Measurements from ENCODE around the gene SLC51B. TPM values are rescaled to one million over a fixed set of nuclear protein-coding genes. Genes with fewer than 3 reads are reported as not detected.
"Not testable (repeated sequence)": the region's sequence is repeated elsewhere in the genome, so short reads cannot be mapped to it uniquely, and the experiment has no call there.

Gene SLC51B
- total RNA-seq, 1 experiment from 2014 or later = not detected

GRCh38 chr15:65083262-65083701 is 38.1 kb downstream of the SLC51B start:
- peak; percentile 29 for DNase-seq (ENCODE audit: low read depth)

DNA sequence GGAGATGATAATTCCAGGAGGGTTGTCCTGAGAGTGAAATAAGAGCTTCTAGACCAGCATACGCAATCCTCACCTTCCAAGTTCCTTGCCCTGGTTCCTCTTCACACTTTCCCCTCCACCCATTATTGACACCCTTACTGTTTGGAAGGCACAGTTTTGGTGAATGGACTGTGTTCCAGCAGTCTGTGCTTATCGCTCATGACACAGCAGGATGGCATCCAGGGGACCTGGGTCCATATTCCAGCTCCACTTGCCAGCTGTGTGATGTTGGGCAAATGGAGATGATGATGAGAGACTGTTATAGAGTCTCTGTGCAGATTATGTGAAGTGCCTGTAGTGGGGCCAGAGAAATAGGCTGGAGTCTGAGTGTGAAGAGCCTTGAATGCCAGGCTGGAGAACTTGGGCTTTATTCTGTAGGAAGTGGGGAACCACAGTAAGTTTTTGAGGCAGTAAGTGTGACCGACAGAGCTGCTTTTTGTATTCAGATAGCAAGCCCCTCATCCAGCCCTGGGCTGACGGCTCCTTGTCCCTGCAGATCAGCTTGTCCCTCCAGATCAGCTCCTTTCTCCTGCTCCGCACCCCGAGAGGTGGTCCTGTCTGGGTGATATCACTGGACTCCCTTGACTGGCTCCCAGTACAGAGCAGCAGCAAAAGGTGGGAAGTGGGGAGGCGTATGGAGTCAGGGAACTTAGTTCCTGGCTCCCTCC is 39.5 kb downstream of the SLC51B start:
- DNase-seq (ENCODE audit: low read depth) = no peak

DNA sequence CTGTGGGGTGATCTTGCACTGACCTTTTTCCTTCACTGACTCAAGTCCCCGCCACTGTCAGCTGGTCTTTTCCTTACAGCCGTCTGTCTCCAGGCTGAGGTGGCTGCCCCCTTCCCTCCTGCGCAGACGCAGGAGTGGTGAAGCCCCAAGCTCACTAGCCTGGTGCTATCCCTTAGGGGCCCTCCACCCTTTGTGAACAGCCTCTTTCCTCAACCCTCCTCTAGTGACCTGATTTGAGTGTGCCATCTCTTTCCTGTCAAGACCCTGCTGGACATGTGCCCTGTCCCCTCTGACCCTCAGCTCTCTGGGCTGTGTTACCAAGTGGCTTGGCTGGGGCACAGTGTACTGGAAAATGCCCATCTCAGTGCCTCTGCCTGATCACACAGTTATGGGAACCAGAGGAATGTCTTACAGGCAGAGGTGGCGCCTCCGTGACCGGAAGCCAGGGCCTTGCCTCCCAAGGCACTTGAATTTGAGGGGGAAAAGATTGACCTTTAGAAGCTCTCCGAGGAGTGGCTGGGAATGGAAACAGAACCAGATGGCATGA is 40.1 kb downstream of the SLC51B start:
- DNase-seq (ENCODE audit: low read depth) = no peak

GRCh38 chr15:65085990-65086679 is 40.9 kb downstream of the SLC51B start:
- DNase-seq (ENCODE audit: low read depth) = peak; percentile 24

DNA sequence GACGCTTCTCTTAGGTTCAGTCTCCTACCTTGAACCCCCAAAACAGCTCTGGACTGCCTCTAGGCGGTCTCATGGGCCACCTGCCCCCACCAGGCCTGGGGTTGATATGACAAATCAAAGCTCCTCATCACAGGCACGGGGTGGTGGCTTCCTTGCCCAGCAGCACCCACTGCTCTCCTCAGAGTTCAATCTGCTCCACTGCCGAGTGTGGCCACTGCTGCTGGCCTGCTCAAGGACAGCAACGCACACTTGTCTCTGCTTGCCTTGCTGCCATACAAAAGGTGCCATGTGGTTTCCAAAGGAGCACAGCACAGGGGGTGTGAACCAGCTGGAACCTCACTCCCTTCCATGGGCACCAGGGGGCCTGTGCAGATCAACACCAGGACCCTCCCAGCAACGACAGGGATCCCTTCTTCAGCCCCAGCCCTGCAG is 41.5 kb downstream of the SLC51B start:
- DNase-seq (ENCODE audit: low read depth) = no peak

DNA sequence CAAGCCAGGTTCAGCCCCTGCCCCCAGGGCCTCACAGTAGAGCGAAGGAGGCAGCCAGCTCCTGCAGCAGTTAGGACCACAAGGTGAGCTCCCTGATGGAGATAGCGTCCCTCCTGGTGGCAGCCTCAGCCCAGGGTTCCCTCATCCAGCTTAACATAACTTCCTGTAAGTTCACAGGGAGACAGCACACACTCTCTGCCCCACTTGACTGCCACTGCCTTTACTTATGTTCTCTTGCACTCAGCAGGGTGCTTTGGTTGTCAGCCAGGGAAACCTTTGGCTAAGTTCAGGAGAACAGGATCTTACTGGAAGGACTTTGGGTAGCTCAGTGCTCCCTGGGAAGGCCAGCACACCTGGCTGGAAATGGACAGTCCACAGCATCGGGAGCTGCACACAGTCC is 42.2 kb downstream of the SLC51B start:
- DNase-seq (ENCODE audit: low read depth) = no peak

DNA sequence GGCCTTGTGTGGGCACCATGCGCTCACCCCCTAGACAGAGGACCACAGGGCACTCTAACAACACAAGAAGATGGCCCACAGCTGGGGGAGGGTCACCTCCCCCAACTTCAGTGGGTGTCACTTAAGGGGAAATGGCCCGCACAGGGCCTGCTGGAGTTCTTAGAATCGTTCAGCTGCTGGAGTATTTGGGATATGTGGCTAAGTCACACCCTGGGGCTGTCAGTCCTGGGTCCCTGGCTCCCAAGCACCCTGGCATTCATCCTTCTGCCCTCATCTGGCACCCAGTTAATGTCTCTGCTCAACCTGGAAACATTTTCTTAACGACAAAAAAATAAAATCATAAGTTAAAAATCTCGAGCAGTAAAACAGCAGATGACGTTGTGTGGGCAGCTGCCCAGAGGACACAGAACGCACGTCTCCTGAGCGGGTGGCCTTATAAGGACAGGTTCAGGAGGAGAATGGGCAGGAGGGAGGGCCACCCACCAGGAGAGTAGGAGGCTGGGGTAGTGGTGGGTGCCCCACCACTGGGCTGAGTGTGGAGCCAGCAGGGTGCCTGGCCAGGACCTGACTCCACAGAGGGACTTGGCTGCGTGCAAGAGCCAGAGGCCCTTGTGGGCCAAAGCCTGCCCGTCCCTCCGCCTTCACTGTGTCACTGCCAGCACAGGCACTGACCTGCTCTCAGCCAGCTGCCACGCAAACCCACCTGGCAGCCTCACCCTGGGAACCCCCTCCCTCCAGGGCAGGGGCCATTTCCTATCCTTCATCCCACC is 42.9 kb downstream of the SLC51B start:
- no peak for DNase-seq (ENCODE audit: low read depth)

DNA sequence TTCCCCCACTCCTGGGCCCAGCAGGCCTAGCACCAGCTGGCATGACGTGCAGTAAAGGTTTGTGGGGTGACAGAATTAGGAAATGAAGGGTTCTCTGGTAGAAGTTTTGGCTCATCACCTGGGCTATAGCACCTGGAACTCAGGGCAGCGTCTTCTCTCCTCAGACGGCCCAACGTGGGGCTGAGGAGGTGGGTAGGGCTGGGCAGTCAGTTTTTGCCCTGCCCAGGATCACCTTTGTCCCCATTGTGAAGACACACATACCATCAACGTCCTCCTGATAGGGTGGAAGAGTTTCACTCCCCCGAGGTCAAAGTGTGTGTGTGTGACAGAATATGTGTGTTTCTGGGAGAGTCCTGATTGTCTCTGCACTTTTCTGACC is 43.4 kb downstream of the SLC51B start:
- DNase-seq (ENCODE audit: low read depth) = no peak

GRCh38 chr15:65089206-65089824 is 44.1 kb downstream of the SLC51B start:
- DNase-seq (ENCODE audit: low read depth) = no peak

DNA sequence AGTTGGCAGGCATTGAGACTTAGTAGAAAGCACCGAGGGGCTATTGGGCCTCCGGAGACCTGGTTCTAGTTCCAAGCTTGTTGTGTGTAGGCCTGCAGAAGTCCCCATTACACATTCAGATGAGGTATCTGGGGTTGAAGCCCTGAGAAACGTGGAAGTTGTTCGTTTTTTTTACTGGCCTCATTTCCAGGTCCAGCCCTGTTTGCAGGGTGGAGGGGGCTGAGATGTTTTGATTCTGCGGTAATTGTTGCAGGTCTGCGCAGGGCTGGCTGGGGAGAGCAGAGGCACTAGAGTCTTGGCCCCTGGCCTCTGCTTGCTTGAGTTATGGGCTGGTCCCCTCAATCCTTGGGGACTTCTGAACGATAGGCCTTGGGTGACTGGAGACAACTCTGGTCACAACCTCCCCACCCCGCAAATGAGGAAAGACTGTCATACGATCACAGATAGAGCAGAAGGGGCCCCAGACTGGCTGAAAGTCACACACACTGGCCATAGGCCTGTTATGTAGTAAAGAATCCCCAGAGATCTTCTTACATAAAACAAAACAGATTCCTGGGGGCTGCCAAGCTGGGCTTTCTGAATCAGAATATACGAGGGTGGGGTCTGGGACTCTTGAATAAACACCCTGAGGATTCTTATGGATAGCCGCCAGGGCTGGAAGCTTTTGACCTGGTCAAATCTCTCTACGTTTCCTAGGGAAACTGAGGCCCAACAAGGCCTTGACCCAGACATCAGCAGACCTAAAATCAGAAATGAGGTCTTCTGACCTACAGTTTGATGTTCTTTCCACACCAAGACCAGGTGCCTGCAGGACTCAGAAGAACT is 47.0 kb downstream of the SLC51B start:
- DNase-seq (ENCODE audit: low read depth) = no peak

DNA sequence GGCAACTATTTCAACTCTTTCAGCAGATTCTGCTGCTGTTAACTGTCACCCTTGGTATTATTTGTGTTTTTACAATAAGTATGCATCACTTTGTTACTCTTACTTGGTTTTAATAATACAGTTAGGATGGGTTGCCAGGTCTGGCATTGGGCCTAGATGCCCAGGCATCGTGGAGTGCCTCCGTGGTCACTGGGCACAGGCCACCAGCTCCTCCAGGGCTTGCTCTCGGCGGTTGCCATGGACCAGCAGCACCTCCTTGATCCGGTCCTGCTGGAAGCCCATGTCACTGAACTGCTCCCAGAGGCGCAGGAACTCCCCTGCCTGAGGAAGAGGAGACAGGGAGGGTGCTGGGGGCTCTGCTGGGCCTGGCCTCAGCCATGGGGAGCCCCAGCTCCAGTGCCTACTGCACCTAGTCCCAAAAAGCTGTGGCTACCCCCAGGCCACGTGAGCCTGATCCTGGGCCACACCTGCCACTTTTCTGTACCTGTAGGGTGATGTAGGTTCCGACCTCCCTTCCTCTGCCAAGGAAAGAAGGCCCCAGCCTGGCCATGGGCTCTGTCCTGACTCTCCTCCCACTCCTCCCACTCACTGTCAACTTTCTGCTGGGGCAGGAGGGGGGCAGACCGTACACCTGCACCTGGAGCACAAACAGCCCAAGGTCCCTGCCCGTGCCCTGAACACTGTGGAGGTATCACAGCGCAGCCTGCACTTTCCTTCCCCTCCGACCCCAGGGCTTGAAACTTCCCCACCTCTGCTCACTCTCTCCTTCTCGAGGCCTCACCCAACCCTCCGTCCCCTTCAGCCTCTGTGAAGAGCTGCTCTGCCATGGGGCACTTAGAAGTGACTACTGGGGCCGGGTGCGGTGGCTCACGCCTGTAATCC is 48.0 kb downstream of the SLC51B start:
- DNase-seq (ENCODE audit: low read depth) = no peak

GRCh38 chr15:65093793-65094170 is 48.6 kb downstream of the SLC51B start:
- DNase-seq (ENCODE audit: low read depth) = not testable (repeated sequence)

- DNase-seq (ENCODE audit: low read depth) = no peak
Measured at GRCh38 chr15:65094294-65094995, 49.3 kb downstream of the SLC51B start.

DNA sequence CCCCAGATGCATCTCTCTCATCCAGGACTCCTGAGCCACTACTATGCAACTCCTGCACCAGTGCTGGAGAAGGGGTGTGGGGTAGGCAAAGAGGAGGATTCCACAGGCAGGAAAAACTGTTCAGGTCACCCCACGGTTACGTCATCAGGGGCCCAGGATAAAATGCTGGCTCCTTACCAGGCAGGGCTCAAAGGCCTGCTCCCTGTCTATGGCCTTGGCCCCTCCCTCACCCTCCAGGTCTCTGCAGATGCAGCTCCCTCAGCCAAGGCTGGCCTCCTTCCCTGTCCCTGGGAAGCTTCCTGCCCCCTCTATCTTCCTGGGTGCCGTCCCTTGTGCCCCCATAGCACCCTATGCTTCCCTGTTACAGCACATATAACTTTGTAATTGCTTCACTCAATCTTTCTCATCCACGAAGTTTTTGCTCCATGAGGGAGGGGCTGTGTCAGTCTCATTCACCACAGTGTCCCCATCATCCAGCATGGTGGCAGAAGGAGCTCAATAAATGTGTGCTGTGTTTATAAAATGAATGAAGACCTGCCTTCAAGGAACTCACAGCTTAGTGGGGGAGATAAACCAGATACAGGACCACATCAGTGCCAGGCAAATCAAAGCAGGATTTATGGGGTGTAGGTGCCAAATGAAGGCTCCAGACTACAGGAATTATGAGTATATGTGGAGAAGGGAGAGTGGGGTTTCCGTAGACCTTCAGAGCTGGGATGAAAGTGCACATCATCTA is 50.0 kb downstream of the SLC51B start:
- no peak for DNase-seq (ENCODE audit: low read depth)

- DNase-seq (ENCODE audit: low read depth) = no peak
Measured at GRCh38 chr15:65095747-65096104, 50.5 kb downstream of the SLC51B start.

DNA sequence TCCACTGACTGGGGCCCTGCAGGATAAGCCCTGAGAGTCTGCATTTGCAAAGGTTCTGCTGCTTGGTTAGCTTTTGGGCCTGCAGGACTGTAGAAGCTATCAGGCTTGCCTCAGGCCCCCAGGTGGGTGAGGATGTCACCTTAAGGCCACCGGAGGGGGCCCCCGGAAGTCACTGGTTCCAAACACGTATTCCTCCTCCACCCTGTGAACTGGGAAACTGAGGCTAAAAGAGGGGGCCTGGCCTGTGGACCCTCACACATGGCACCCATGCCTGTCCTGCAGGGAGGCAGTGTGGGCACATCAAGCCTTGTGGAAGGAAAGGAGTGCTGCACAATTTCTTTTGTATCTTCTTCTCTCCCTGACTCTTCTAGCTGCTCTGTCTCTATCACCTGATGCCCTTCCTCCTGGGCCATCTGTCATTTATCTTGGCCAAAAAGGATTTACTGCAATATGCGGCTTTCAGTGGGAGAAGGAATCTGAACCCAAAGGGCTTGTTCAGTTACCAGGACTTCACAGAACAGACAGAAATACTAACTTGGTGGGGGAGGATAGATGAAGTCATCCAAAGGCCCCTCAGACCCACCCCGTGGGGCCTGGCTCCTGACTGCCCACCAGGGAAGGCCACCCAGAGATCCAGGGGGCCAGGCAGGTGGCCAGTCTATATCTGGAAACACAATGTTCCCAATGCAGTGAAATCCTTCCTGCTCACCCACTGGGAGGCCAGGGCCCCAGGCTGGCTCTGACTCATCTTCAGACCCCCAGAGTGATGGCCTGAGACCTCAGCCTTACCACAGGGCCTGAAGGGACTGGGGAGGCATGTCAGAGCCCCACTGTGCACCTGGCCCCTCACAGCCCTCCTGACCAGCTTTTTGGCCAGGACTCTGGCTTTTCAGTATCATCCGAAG is 51.5 kb downstream of the SLC51B start:
- DNase-seq (ENCODE audit: low read depth) = no peak

GRCh38 chr15:65097651-65098263 is 52.6 kb downstream of the SLC51B start:
- DNase-seq (ENCODE audit: low read depth) = no peak

All from RPMI7951 (cell line).